GM12891 (cell line): ENCODE results near the gene DCP1B.

Experiments used
- DNase-seq: peaks from one replicate; pipeline ENCODE4 v3.0.0; 2011; ENCODE audit warnings: low spot score; ENCODE audit not compliant: insufficient read length
- FAIRE-seq: peaks from 2 replicates; lab custom pipeline; 2011; peaks lifted over from hg19 to GRCh38; lab: Jason Lieb, UNC
- PAX5 ChIP-seq: IDR thresholded peaks from 2 replicates; pipeline ENCODE4 v1.6.1; 2011; ENCODE audit warnings: low read length, moderate library complexity, mild to moderate bottlenecking; ENCODE audit not compliant: insufficient read depth, severe bottlenecking
- POLR2A ChIP-seq: IDR thresholded peaks from 2 replicates; pipeline ENCODE4 v1.6.1; 2011; ENCODE audit warnings: low read depth, low read length, control low read depth
- POLR2AphosphoS5 ChIP-seq: IDR thresholded peaks from 2 replicates; pipeline ENCODE4 v1.6.1; 2011; ENCODE audit warnings: low read depth, low read length, control low read depth
- POU2F2 ChIP-seq: IDR thresholded peaks from 2 replicates; pipeline ENCODE4 v1.6.1; 2011; ENCODE audit warnings: low read depth, mild to moderate bottlenecking, control low read depth, low read length, moderate library complexity
- SPI1 ChIP-seq: IDR thresholded peaks from 2 replicates; pipeline ENCODE4 v1.6.1; 2011; ENCODE audit warnings: low read depth, low read length, control low read depth
- TAF1 ChIP-seq: IDR thresholded peaks from 2 replicates; pipeline ENCODE4 v1.6.1; 2011; ENCODE audit warnings: low read depth, low read length, control low read depth

The DCP1B gene

GRCh38 chr12:1937481-1938224 lies 66.6 kb downstream of the DCP1B start:
- DNase-seq (no peak), FAIRE-seq (no peak)
- TF ChIP-seq POLR2A, result no peak
- no peak for TF ChIP-seq TAF1
- TF ChIP-seq PAX5, result no peak
- TF ChIP-seq SPI1, result no peak
- TF ChIP-seq POLR2AphosphoS5, result no peak
- TF ChIP-seq POU2F2, result no peak

GRCh38 chr12:1936406-1937320 lies 67.6 kb downstream of the DCP1B start:
- DNase-seq (no peak), FAIRE-seq (no peak)
- TF ChIP-seq TAF1 (no peak), SPI1 (no peak), PAX5 (no peak), POLR2AphosphoS5 (no peak), POLR2A (no peak), POU2F2 (no peak)

DNA sequence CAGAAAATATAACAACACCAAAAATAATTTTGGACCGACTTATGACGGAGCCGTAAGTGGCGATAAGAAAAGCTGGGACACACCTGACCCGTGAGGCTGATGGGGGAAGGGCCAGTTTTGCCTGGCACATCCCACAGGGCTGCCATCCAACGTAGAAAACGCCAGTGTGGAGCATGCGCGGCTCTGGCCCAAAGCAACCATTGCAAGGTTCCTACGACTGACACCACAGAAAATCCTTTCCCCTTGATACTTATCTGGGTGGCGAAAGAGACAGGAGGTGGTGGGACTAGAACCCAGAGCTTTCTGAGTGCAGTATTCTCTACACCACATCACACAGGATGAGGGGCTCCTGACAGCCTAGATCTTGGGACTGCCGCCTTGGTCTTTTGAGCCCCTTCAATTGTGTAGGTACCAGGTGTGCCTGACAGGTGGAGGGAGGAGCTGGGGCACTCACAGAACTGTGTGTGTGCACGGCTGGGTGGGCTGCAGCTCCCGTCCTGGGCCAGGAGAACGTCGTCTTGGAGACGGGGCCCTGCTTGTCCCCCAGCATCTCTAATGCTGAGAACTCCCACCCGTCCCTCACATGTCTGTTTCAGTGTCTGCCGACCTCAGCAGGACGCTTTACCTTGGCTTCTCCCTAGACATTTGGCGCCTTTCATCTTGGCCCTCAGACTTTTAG lies 68.4 kb downstream of the DCP1B start:
- DNase-seq (no peak), FAIRE-seq (peak; percentile 13)
- TF ChIP-seq POLR2AphosphoS5, result no peak
- no peak for TF ChIP-seq PAX5

DNA sequence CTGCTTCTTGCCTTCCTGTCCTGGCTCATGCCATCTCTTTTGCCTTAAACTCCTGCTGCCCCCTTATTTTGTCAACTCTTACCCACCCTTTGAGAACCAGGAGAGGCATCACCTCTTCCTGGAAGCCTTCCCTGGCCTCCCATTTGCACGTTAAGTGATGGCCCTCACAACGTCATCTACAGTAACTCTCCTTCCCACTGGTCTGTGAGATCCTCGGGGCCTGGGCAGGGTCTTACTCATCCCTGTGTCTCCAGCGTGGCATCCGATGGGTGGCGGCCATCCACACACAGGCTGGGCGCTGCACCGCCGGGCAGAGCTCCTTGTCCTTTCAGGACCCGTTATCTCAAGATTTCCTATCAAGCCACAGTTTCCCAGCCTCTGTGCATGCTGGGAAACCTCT lies 69.0 kb downstream of the DCP1B start:
- FAIRE-seq (no peak), DNase-seq (no peak)
- TF ChIP-seq POU2F2, result no peak
- no peak for TF ChIP-seq PAX5
- TF ChIP-seq SPI1, result no peak
- no peak for TF ChIP-seq POLR2AphosphoS5

DNA sequence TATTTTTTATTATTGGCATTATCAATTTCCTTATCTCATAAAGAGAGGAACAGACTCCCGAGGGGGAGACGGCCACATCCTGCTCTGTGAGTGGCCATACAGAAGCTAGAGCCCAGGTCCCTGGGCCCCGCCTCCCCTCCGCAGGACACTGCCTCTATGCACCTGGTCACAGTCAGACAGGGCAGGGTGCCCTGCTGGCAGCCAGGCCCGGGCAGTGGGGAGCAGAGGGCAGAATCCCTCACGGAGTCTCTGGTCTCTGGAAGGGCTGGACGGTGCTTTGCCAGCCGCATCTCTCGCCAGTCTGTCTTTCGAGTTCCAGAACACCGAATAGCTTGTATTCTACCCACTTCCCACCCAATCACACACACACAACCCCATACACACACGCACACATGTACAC lies 69.4 kb downstream of the DCP1B start:
- DNase-seq (no peak), FAIRE-seq (no peak)
- TF ChIP-seq POU2F2 (no peak), POLR2AphosphoS5 (no peak), SPI1 (no peak)

DNA sequence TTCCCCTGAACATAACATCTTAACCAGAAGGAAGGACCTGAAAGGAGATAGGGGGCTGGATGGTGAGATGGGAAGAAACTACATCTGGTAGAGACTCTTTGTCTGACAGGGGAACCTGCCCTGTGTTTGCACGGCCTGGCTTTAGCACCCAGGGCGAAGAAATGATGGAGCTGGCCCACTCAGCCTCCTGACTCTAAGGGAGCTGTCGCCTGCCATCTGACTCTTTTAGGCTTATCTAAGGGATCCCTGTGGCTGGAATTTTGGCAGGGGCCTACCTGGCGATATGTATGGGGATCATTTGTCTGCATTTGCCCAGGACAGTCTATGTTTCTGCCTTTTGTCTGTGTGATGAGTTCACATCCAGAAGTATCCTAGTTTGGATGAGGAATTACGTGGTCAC lies 70.2 kb downstream of the DCP1B start:
- no peak for FAIRE-seq
- DNase-seq, result no peak
- TF ChIP-seq POU2F2, result no peak
- TF ChIP-seq POLR2A, result no peak
- no peak for TF ChIP-seq PAX5
- no peak for TF ChIP-seq SPI1
- TF ChIP-seq TAF1, result no peak
- TF ChIP-seq POLR2AphosphoS5, result no peak

DNA sequence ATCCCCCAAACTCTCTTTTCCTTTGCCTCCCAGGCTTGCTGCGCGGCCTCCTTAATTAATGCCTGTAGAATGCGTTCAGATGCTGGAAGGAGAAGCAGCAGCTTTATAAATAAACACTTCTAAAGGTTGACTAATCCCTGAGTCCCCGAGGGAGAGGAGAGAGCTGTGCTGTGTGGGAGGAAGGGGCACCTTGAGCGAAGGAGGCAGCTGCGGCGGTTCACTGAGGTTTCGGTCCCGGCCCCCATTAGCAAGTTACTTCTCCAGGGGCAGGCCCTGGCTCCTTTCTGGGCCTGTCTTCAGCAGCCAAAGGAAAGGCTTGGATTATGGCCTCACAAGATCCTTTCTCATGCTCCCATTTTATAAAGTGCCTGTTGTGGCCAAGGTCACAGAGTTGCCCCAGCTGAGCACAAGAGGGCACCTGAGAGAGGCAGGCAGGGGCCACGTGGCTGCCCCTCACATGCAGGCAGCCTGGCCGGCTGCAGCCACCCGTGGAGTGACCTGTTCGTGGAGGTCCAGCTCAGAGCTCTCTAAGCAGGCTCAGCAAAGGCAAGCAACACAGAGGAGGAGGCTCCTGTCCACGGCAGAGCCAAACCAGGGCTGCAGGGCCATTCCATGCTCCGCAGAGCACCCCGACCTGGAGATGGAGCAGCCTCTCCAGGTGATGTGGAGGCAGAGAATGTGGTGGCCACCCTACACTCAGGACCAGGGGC lies 70.8 kb downstream of the DCP1B start:
- FAIRE-seq, result peak; percentile 80
- DNase-seq, result peak; percentile 54
- TF ChIP-seq POLR2A, result no peak
- no peak for TF ChIP-seq SPI1
- no peak for TF ChIP-seq POU2F2
- TF ChIP-seq POLR2AphosphoS5, result no peak
- no peak for TF ChIP-seq PAX5
- no peak for TF ChIP-seq TAF1

DNA sequence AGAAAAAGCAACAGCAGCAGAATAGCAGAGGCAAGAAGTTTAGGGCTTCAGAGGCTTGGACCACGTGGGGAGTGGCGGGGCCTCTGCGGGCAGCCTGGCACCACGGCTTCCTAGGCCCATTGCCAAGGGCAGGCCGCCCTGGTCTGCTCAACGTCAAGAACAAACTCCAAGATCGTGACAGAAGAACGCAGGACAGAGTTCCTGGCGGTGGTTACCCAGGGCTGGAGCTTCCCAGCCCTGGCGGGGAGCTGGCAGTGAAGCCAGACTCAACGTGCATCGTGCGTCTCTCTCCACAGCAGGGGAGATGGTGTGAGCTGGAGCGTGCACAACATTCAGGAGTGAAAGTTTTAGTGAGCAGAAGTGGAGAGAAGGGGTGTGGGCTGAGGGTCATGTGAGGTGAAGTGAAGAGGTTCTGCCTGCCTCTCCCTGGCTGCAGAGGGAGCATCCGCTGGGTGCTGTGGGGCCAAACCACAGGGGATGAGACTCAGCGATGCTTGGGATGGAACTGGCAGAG lies 71.9 kb downstream of the DCP1B start:
- FAIRE-seq (peak; percentile 92), DNase-seq (no peak)
- TF ChIP-seq SPI1 (peak; percentile 26; the same call in 1 of the 2 replicates), POLR2AphosphoS5 (no peak), POLR2A (no peak), TAF1 (no peak), PAX5 (no peak), POU2F2 (no peak)
